ENCODE data around the gene XPO4. TPM values are rescaled to one million over a fixed set of nuclear protein-coding genes. Genes with fewer than 3 reads are reported as not detected.

Gene XPO4
- total and polyA plus RNA-seq, 3 donors from 2014 or later, result 13.0 to 31.4 (median 27.6) TPM

GRCh38 chr13:20908714-20909497, 6.4 kb upstream of the XPO4 start:
- 70 to 76% methylated on average over 6 of the region's 6 CpGs for WGBS, 2 donors
- intact Hi-C loops (cut with DNase I; ENCODE audit: low total_unique reads), result no loop called here
- Histone ChIP-seq H3K4me3 (no peak overlapping the region), H3K27me3 (no peaks in the 10 kb centered on the region), H3K27ac (no peak overlapping the region), H3K36me3 (ENCODE audit: low read depth, missing control alignments) (no peaks in the 10 kb centered on the region), H3K4me1 (no peaks in the 10 kb centered on the region), H3K9me3 (no peaks in the 10 kb centered on the region)
- no peak for DNase-seq
- TF ChIP-seq POLR2A (IDR thresholded peaks at IDR 0.05), result no peak
- TF ChIP-seq CTCF (IDR thresholded peaks at IDR 0.05), result no peak

GRCh38 chr13:20904908-20905307, 2.4 kb upstream of the XPO4 start:
- H3K27me3 ChIP-seq, result no peaks in the 10 kb centered on the region
- intact Hi-C loops (cut with DNase I; ENCODE audit: low total_unique reads), result no loop called here
- H3K9me3 ChIP-seq, result no peaks in the 10 kb centered on the region
- H3K4me1 ChIP-seq, result no peaks in the 10 kb centered on the region
- TF ChIP-seq POLR2A (IDR thresholded peaks at IDR 0.05), result no peak
- no peak for TF ChIP-seq CTCF (IDR thresholded peaks at IDR 0.05)
- no peak for DNase-seq
- H3K27ac ChIP-seq, result no peak overlapping the region
- H3K4me3 ChIP-seq, result no peak overlapping the region
- H3K36me3 ChIP-seq (ENCODE audit: low read depth, missing control alignments), result no peaks in the 10 kb centered on the region

GRCh38 chr13:20903164-20903475, 574 bp upstream of the XPO4 start:
- intact Hi-C loops (cut with DNase I; ENCODE audit: low total_unique reads), result no loop called here
- DNase-seq, result no peak

GRCh38 chr13:20901668-20902437, 693 bp downstream of the XPO4 start:
- DNase-seq, result peak; percentile 42
- H3K27me3 ChIP-seq, result no peaks in the 10 kb centered on the region
- H3K9me3 ChIP-seq, result no peaks in the 10 kb centered on the region
- H3K4me3 ChIP-seq, result peak overlapping the region; percentile 83 to 97
- WGBS, 2 donors, result 2 to 3% methylated on average over 20 to 21 of the region's 21 CpGs
- no peaks in the 10 kb centered on the region for H3K4me1 ChIP-seq
- H3K36me3 ChIP-seq (ENCODE audit: low read depth, missing control alignments), result no peaks in the 10 kb centered on the region
- TF ChIP-seq POLR2A (IDR thresholded peaks at IDR 0.05), result no peak
- TF ChIP-seq CTCF (IDR thresholded peaks at IDR 0.05), result no peak
- intact Hi-C loops (cut with DNase I; ENCODE audit: low total_unique reads), result no loop called here
- peak overlapping the region; percentile 89 to 91 for H3K27ac ChIP-seq

More at GRCh38 chr13:20903164-20903475, 574 bp upstream of the XPO4 start:
- Histone ChIP-seq H3K9me3 (no peaks in the 10 kb centered on the region), H3K36me3 (ENCODE audit: low read depth, missing control alignments) (no peaks in the 10 kb centered on the region), H3K27me3 (no peaks in the 10 kb centered on the region), H3K27ac (peak overlapping the region; percentile 89 to 91), H3K4me1 (no peaks in the 10 kb centered on the region), H3K4me3 (peak overlapping the region; percentile 83 to 97)
- no peak for TF ChIP-seq CTCF (IDR thresholded peaks at IDR 0.05)
- TF ChIP-seq POLR2A (IDR thresholded peaks at IDR 0.05), result no peak
- 11 to 13% methylated on average over 14 of the region's 14 CpGs for WGBS, 2 donors
